ENCODE data around the gene ZNF777. TPM values are rescaled to one million over a fixed set of nuclear protein-coding genes. Genes with fewer than 3 reads are reported as not detected.

ZNF777 gene
- total RNA-seq, 1 experiment from 2014 or later = 15.6 TPM

- Histone ChIP-seq H3K79me2 (ENCODE audit: insufficient read depth, low read length) (no peaks in the 10 kb centered on the region), H4K20me1 (ENCODE audit: control insufficient read depth, insufficient read depth, insufficient read length) (no peaks in the 10 kb centered on the region), H3K27me3 (ENCODE audit: insufficient read depth, low read length) (no peaks in the 10 kb centered on the region), H3K18ac (ENCODE audit: insufficient read length, low read depth, low read length) (no peak overlapping the region), H3K4ac (ENCODE audit: low read depth, low read length) (no peak overlapping the region), H2AK5ac (ENCODE audit: insufficient read length, low read length) (no peak overlapping the region), H2BK12ac (ENCODE audit: insufficient read length, low read depth, low read length) (no peak overlapping the region), H3K4me2 (ENCODE audit: insufficient read depth, insufficient read length, low read length) (no peak overlapping the region), H4K91ac (ENCODE audit: insufficient read length, low read depth, low read length) (no peak overlapping the region), H3K56ac (ENCODE audit: insufficient read length, low read depth, low read length) (no peak overlapping the region), H3K9ac (ENCODE audit: extremely low read depth, insufficient read length, low read length) (no peak overlapping the region), H2AFZ (ENCODE audit: low read length) (no peak overlapping the region), H3K9me3 (ENCODE audit: control insufficient read depth, low read depth, low read length) (no peaks in the 10 kb centered on the region), H3K79me1 (ENCODE audit: insufficient read depth, low read depth, low read length, poor library complexity, severe bottlenecking) (no peaks in the 10 kb centered on the region), H4K5ac (ENCODE audit: insufficient read length, low read depth, low read length) (no peak overlapping the region), H3K23ac (ENCODE audit: insufficient read length, low read depth, low read length) (no peak overlapping the region), H3K27ac (ENCODE audit: insufficient read length, low read depth, low read length) (no peak overlapping the region), H3T11ph (ENCODE audit: low read length) (no peak overlapping the region), H2BK120ac (ENCODE audit: low read depth, low read length, poor library complexity, severe bottlenecking) (no peak overlapping the region), H3K14ac (ENCODE audit: insufficient read depth, low read length) (no peak overlapping the region), H2BK5ac (ENCODE audit: insufficient read length, low read length) (no peak overlapping the region), H3K23me2 (ENCODE audit: insufficient read length, low read depth, low read length, poor library complexity, severe bottlenecking) (no peaks in the 10 kb centered on the region), H3K4me1 (ENCODE audit: insufficient read depth, low read length) (no peaks in the 10 kb centered on the region), H2BK15ac (ENCODE audit: low read depth, low read length) (no peak overlapping the region), H4K8ac (replicated peaks; ENCODE audit: insufficient read length, low read depth, low read length) (no peak overlapping the region), H2BK20ac (ENCODE audit: low read depth, low read length, poor library complexity, severe bottlenecking) (no peak overlapping the region)
- Mint-ChIP-seq H3K27ac (0 out of 7 replicates have a peak overlapping the region, but pooled peaks of 1 of the 3 experiments have one; percentile 37), H3K4me3 (no peak overlapping the region), H3K9me3 (no peaks in the 10 kb centered on the region), H3K36me3 (ENCODE audit: insufficient read depth in 1 of 3, low read depth in 3 of 3) (peaks cover 13 to 46% (median 16%) of the 10 kb centered on the region in 3 experiments; a peak in 6 of 7 replicates), H3K27me3 (ENCODE audit: low read depth) (no peaks in the 10 kb centered on the region), H3K4me1 (no peaks in the 10 kb centered on the region)
- no peak for DNase-seq
- WGBS (ENCODE audit: extremely low coverage, insufficient read length, low lambda C conversion rate) = no CpG with 5 or more reads among the region's 66 CpGs
- no peak for TF ChIP-seq CTCF (conservative IDR thresholded peaks at IDR 0.05)
These were observed 29.3 kb downstream of the ZNF777 start for GRCh38 chr7:149431486-149432120.

Data from H9 (cell line).